Smooth muscle cell (in vitro differentiated cells): ENCODE results near the gene OGT. TPM values are rescaled to one million over a fixed set of nuclear protein-coding genes. Genes with fewer than 3 reads are reported as not detected.

Experiments
- DNase-seq: peaks from one replicate; lab custom pipeline; 2025; ENCODE audit not compliant: unreplicated experiment; lab: John Stamatoyannopoulos, UW
- H2AFZ ChIP-seq: fragments of 200-600 bp; sonication (generic); 2 replicates; pipeline ENCODE4 v1.6.0; 2016; ENCODE audit warnings: antibody characterized with exemption, low read depth, mild to moderate bottlenecking
- H3F3A ChIP-seq: fragments of 200-600 bp; sonication (generic); 2 replicates; pipeline ENCODE4 v1.6.0; 2017; ENCODE audit warnings: antibody characterized with exemption, low read depth
- H3K27ac ChIP-seq: fragments of 200-600 bp; sonication (generic); 2 replicates; pipeline ENCODE4 v1.5.1; 2016; ENCODE audit warnings: low read depth, mild to moderate bottlenecking
- H3K27me3 ChIP-seq: fragments of 200-600 bp; sonication (generic); 2 replicates; pipeline ENCODE4 v1.6.1; 2016; ENCODE audit warnings: low read depth, mild to moderate bottlenecking
- H3K36me3 ChIP-seq: fragments of 200-600 bp; sonication (generic); 2 replicates; pipeline ENCODE4 v1.5.1; 2016; ENCODE audit warnings: low read depth
- H3K4me1 ChIP-seq: fragments of 200-600 bp; sonication (generic); 2 replicates; pipeline ENCODE4 v1.5.1; 2016; ENCODE audit warnings: low read depth
- H3K4me2 ChIP-seq: fragments of 200-600 bp; sonication (generic); 2 replicates; pipeline ENCODE4 v1.6.0; 2016; ENCODE audit warnings: mild to moderate bottlenecking
- H3K4me3 ChIP-seq: fragments of 200-600 bp; sonication (generic); 2 replicates; pipeline ENCODE4 v1.5.1; 2016; ENCODE audit warnings: mild to moderate bottlenecking
- H3K79me2 ChIP-seq: fragments of 200-600 bp; sonication (generic); 2 replicates; pipeline ENCODE4 v1.6.0; 2016; ENCODE audit warnings: low read depth, mild to moderate bottlenecking
- H3K9ac ChIP-seq: fragments of 200-600 bp; sonication (generic); 2 replicates; pipeline ENCODE4 v1.6.0; 2016; ENCODE audit warnings: low read depth
- H3K9me3 ChIP-seq: fragments of 200-600 bp; sonication (generic); replicated peaks from 2 replicates; pipeline ENCODE4 v1.5.1; 2016; ENCODE audit warnings: low read depth
- H4K20me1 ChIP-seq: fragments of 200-600 bp; sonication (generic); 2 replicates; pipeline ENCODE4 v1.6.0; 2016; ENCODE audit warnings: low read depth
- CTCF ChIP-seq: fragments of 200-600 bp; sonication (generic); IDR thresholded peaks from 2 replicates; pipeline ENCODE4 v1.5.1; 2017; ENCODE audit warnings: borderline replicate concordance, mild to moderate bottlenecking, antibody characterized with exemption; ENCODE audit not compliant: insufficient read depth, poor library complexity, severe bottlenecking
- WGBS: methylation state at CpG from one replicate; pipeline ENCODE4 v1.1.7; 2016; ENCODE audit warnings: low lambda C conversion rate; 5-methylcytosine and 5-hydroxymethylcytosine counted together
- polyA plus RNA-seq: library from polyadenylated mRNA; unstranded; fragments of >200 nt; fragmentation: Nextera tagmentation; extraction: Ambion mirVana; gene quantifications from 2 replicates; pipeline ENCODE4 v1.2.1, GENCODE V29; 2016
- total RNA-seq: library from RNA; depleted of rRNA; stranded (reverse); fragments of >200 nt; gene quantifications from 2 replicates; pipeline ENCODE4 v1.2.3, GENCODE V29; 2014

OGT gene
- total and polyA plus RNA-seq, 2 experiments from 2014 or later, result 13.2 to 67.4 TPM

- no peak overlapping the region for H3K4me2 ChIP-seq
- 45% methylated on average over 5 of the region's 5 CpGs for WGBS
Observed at GRCh38 chrX:71514367-71515037, 18.4 kb upstream of the OGT start.

GRCh38 chrX:71515038-71515396 is 17.9 kb upstream of the OGT start:
- no peaks in the 10 kb centered on the region for H3K9me3 ChIP-seq
- no peaks in the 10 kb centered on the region for H3K4me1 ChIP-seq
- no peaks in the 10 kb centered on the region for H3K27me3 ChIP-seq
- no peak overlapping the region for H3K27ac ChIP-seq
- 79% methylated on average over 2 of the region's 2 CpGs for WGBS
- H3K36me3 ChIP-seq, result no peaks in the 10 kb centered on the region
- H3K9ac ChIP-seq, result no peak overlapping the region
- DNase-seq, result no peak
- H3K4me2 ChIP-seq, result no peak overlapping the region
- no peak for TF ChIP-seq CTCF
- H2AFZ ChIP-seq, result no peak overlapping the region
- H4K20me1 ChIP-seq, result no peaks in the 10 kb centered on the region
- no peaks in the 10 kb centered on the region for H3K79me2 ChIP-seq
- H3F3A ChIP-seq, result no peaks in the 10 kb centered on the region
- no peak overlapping the region for H3K4me3 ChIP-seq

More at GRCh38 chrX:71514367-71515037, 18.4 kb upstream of the OGT start:
- Histone ChIP-seq H3K4me1 (no peaks in the 10 kb centered on the region), H3K9ac (no peak overlapping the region), H2AFZ (no peak overlapping the region), H3K79me2 (no peaks in the 10 kb centered on the region), H3K27ac (no peak overlapping the region), H3K9me3 (no peaks in the 10 kb centered on the region), H4K20me1 (no peaks in the 10 kb centered on the region), H3K27me3 (no peaks in the 10 kb centered on the region), H3K4me3 (no peak overlapping the region), H3K36me3 (no peaks in the 10 kb centered on the region), H3F3A (no peaks in the 10 kb centered on the region)
- TF ChIP-seq CTCF, result no peak
- DNase-seq, result no peak

- Histone ChIP-seq H3K9ac (no peak overlapping the region), H3K9me3 (no peaks in the 10 kb centered on the region), H4K20me1 (no peaks in the 10 kb centered on the region), H3K27me3 (no peaks in the 10 kb centered on the region), H3K36me3 (no peaks in the 10 kb centered on the region), H3K4me2 (no peak overlapping the region), H3F3A (no peaks in the 10 kb centered on the region), H3K4me3 (no peak overlapping the region), H3K79me2 (no peaks in the 10 kb centered on the region), H2AFZ (no peak overlapping the region), H3K27ac (no peak overlapping the region), H3K4me1 (no peaks in the 10 kb centered on the region)
- DNase-seq, result no peak
- 78% methylated on average over 3 of the region's 3 CpGs for WGBS
- no peak for TF ChIP-seq CTCF
Observed at GRCh38 chrX:71525316-71525715, 7.6 kb upstream of the OGT start.
